Measurements from ENCODE around the gene TMCO2. TPM values are rescaled to one million over a fixed set of nuclear protein-coding genes. Genes with fewer than 3 reads are reported as not detected.
A peak's percentile ranks its signal among the peaks of the same experiment; 100 is the strongest.

TMCO2 gene
- total and polyA plus RNA-seq, 2 experiments from 2014 or later, result 0.69 TPM; not detected in 1

GRCh38 chr1:40251456-40251855 is 3.7 kb downstream of the TMCO2 start:
- H4K20me1 ChIP-seq (ENCODE audit: insufficient read depth, poor library complexity, severe bottlenecking), result no peaks in the 10 kb centered on the region
- no peaks in the 10 kb centered on the region for H3K27me3 ChIP-seq
- H3K9me2 ChIP-seq (replicated peaks; ENCODE audit: insufficient read depth), result no peaks in the 10 kb centered on the region
- H3K4me3 ChIP-seq, result no peak overlapping the region
- TF ChIP-seq CTCF (IDR thresholded peaks at IDR 0.05; ENCODE audit: poor library complexity) (no peak), EZH2phosphoT487 (IDR thresholded peaks at IDR 0.05; ENCODE audit: low read depth, severe bottlenecking, unreplicated experiment) (no peak), EZH2 (IDR thresholded peaks at IDR 0.05; ENCODE audit: borderline replicate concordance) (no peak)
- H3K4me2 ChIP-seq, result no peak overlapping the region
- WGBS (ENCODE audit: low lambda C conversion rate, missing lambda C conversion rate), result 92% methylated on average over 4 of the region's 4 CpGs
- H3K9me3 ChIP-seq (ENCODE audit: low read depth), result no peaks in the 10 kb centered on the region
- DNase-seq (ENCODE audit: low spot score), result no peak
- H3K27ac ChIP-seq, result no peak overlapping the region
- H3K79me2 ChIP-seq, result peaks cover 22% of the 10 kb centered on the region
- H3K36me3 ChIP-seq (replicated peaks; ENCODE audit: insufficient read depth, low read depth), result no peaks in the 10 kb centered on the region
- H2AFZ ChIP-seq, result no peak overlapping the region
- peaks cover 14% of the 10 kb centered on the region for H3K4me1 ChIP-seq (ENCODE audit: insufficient read depth)

- Histone ChIP-seq H3K4me2 (no peak overlapping the region), H3K9me2 (replicated peaks; ENCODE audit: insufficient read depth) (no peaks in the 10 kb centered on the region), H3K4me3 (no peak overlapping the region), H3K27me3 (no peaks in the 10 kb centered on the region), H3K79me2 (peaks cover 28% of the 10 kb centered on the region), H3K36me3 (replicated peaks; ENCODE audit: insufficient read depth, low read depth) (no peaks in the 10 kb centered on the region), H3K27ac (no peak overlapping the region), H3K9me3 (ENCODE audit: low read depth) (no peaks in the 10 kb centered on the region), H4K20me1 (ENCODE audit: insufficient read depth, poor library complexity, severe bottlenecking) (no peaks in the 10 kb centered on the region), H3K4me1 (ENCODE audit: insufficient read depth) (peaks cover 12% of the 10 kb centered on the region), H2AFZ (no peak overlapping the region)
- TF ChIP-seq EZH2phosphoT487 (IDR thresholded peaks at IDR 0.05; ENCODE audit: low read depth, severe bottlenecking, unreplicated experiment), result no peak
- TF ChIP-seq CTCF (IDR thresholded peaks at IDR 0.05; ENCODE audit: poor library complexity), result no peak
- TF ChIP-seq EZH2 (IDR thresholded peaks at IDR 0.05; ENCODE audit: borderline replicate concordance), result no peak
- no peak for DNase-seq (ENCODE audit: low spot score)
- WGBS (ENCODE audit: low lambda C conversion rate, missing lambda C conversion rate), result 95% methylated on average over 2 of the region's 2 CpGs
These were observed 4.9 kb downstream of the TMCO2 start for GRCh38 chr1:40252601-40253000.

- Histone ChIP-seq H3K4me1 (ENCODE audit: insufficient read depth) (peaks cover 7% of the 10 kb centered on the region), H3K27me3 (no peaks in the 10 kb centered on the region), H3K79me2 (peaks cover 46% of the 10 kb centered on the region), H3K27ac (no peak overlapping the region), H3K4me2 (peak overlapping the region; percentile 85), H3K36me3 (replicated peaks; ENCODE audit: insufficient read depth, low read depth) (no peaks in the 10 kb centered on the region), H3K4me3 (no peak overlapping the region), H2AFZ (no peak overlapping the region), H4K20me1 (ENCODE audit: insufficient read depth, poor library complexity, severe bottlenecking) (no peaks in the 10 kb centered on the region), H3K9me2 (replicated peaks; ENCODE audit: insufficient read depth) (no peaks in the 10 kb centered on the region), H3K9me3 (ENCODE audit: low read depth) (no peaks in the 10 kb centered on the region)
- no peak for TF ChIP-seq EZH2phosphoT487 (IDR thresholded peaks at IDR 0.05; ENCODE audit: low read depth, severe bottlenecking, unreplicated experiment)
- TF ChIP-seq CTCF (IDR thresholded peaks at IDR 0.05; ENCODE audit: poor library complexity), result no peak
- TF ChIP-seq EZH2 (IDR thresholded peaks at IDR 0.05; ENCODE audit: borderline replicate concordance), result no peak
- no peak for DNase-seq (ENCODE audit: low spot score)
These were observed 7.5 kb downstream of the TMCO2 start for GRCh38 chr1:40255231-40255630.

Measured in hepatocyte (in vitro differentiated cells).